NT2/D1 (cell line): ENCODE data around the gene MAL.
"Not testable (repeated sequence)": the region's sequence is repeated elsewhere in the genome, so short reads cannot be mapped to it uniquely, and the experiment has no call there.

Source experiments
- DNase-seq: peaks from one replicate; pipeline ENCODE4 v3.0.0-alpha.2; 2011; ENCODE audit warnings: low read depth, low spot score
- H3K27me3 ChIP-seq: 2 replicates; pipeline ENCODE4 v1.6.0; 2011; ENCODE audit warnings: mild to moderate bottlenecking; ENCODE audit not compliant: insufficient read length, insufficient read depth
- H3K36me3 ChIP-seq: 2 replicates; pipeline ENCODE4 v1.6.1; 2011; ENCODE audit warnings: mild to moderate bottlenecking, low read length, mixed read lengths; ENCODE audit not compliant: insufficient read depth, insufficient read length
- H3K4me1 ChIP-seq: 2 replicates; pipeline ENCODE4 v1.5.1; 2011; ENCODE audit not compliant: insufficient read depth, insufficient read length
- H3K4me3 ChIP-seq: 2 replicates; pipeline ENCODE4 v1.5.1; 2011; ENCODE audit warnings: low read depth; ENCODE audit not compliant: insufficient read length
- H3K9ac ChIP-seq: 2 replicates; pipeline ENCODE4 v1.6.0; 2011; ENCODE audit warnings: low read depth; ENCODE audit not compliant: insufficient read length
- H3K9me3 ChIP-seq: 2 replicates; pipeline ENCODE4 v1.5.1; 2011; ENCODE audit warnings: mild to moderate bottlenecking, low read length; ENCODE audit not compliant: insufficient read depth
- SUZ12 ChIP-seq: IDR thresholded peaks from 2 replicates; pipeline ENCODE4 v1.6.1; 2011; ENCODE audit not compliant: insufficient read length, insufficient read depth; ENCODE audit errors: extremely low read depth
- YY1 ChIP-seq: IDR thresholded peaks from 2 replicates; pipeline ENCODE4 v1.6.1; 2011; ENCODE audit not compliant: insufficient read length, insufficient read depth
- ZNF274 ChIP-seq: IDR thresholded peaks from 2 replicates; pipeline ENCODE4 v1.6.1; 2011; ENCODE audit warnings: mild to moderate bottlenecking, low read depth, low read length

Gene MAL

GRCh38 chr2:95082477-95082876, 57.0 kb downstream of the MAL start:
- no peak overlapping the region for H3K9ac ChIP-seq
- peaks cover 28% of the 10 kb centered on the region for H3K36me3 ChIP-seq
- TF ChIP-seq ZNF274: no peak
- no peak for TF ChIP-seq YY1
- TF ChIP-seq SUZ12: no peak
- H3K9me3 ChIP-seq: peaks cover 22% of the 10 kb centered on the region
- DNase-seq: no peak
- no peak overlapping the region for H3K4me3 ChIP-seq
- no peaks in the 10 kb centered on the region for H3K27me3 ChIP-seq
- H3K4me1 ChIP-seq: peaks cover 7% of the 10 kb centered on the region

- Histone ChIP-seq H3K9me3 (peaks cover 32% of the 10 kb centered on the region), H3K27me3 (no peaks in the 10 kb centered on the region), H3K36me3 (peaks cover 53% of the 10 kb centered on the region), H3K9ac (no peak overlapping the region), H3K4me3 (no peak overlapping the region), H3K4me1 (peaks cover 2% of the 10 kb centered on the region)
- DNase-seq: no peak
- TF ChIP-seq SUZ12: no peak
- no peak for TF ChIP-seq YY1
- TF ChIP-seq ZNF274: no peak
Observed at GRCh38 chr2:95086017-95086416, 60.5 kb downstream of the MAL start.

GRCh38 chr2:95087379-95087778, 61.9 kb downstream of the MAL start:
- peaks cover 66% of the 10 kb centered on the region for H3K36me3 ChIP-seq
- H3K9me3 ChIP-seq: peaks cover 36% of the 10 kb centered on the region
- H3K4me1 ChIP-seq: peaks cover 2% of the 10 kb centered on the region
- DNase-seq: no peak
- TF ChIP-seq ZNF274 (no peak), SUZ12 (no peak), YY1 (peak; percentile 16)
- H3K4me3 ChIP-seq: no peak overlapping the region
- no peaks in the 10 kb centered on the region for H3K27me3 ChIP-seq
- no peak overlapping the region for H3K9ac ChIP-seq

- Histone ChIP-seq H3K36me3 (peaks cover 55% of the 10 kb centered on the region), H3K9me3 (peaks cover 25% of the 10 kb centered on the region), H3K4me1 (peaks cover 2% of the 10 kb centered on the region), H3K4me3 (no peak overlapping the region), H3K27me3 (no peaks in the 10 kb centered on the region), H3K9ac (no peak overlapping the region)
- no peak for DNase-seq
- no peak for TF ChIP-seq YY1
- TF ChIP-seq SUZ12: no peak
- no peak for TF ChIP-seq ZNF274
Observed at GRCh38 chr2:95091885-95092555, 66.5 kb downstream of the MAL start.

GRCh38 chr2:95098273-95098672, 72.8 kb downstream of the MAL start:
- peaks cover 49% of the 10 kb centered on the region for H3K36me3 ChIP-seq
- not testable (repeated sequence) for H3K9me3 ChIP-seq, H3K4me1 ChIP-seq, DNase-seq, H3K9ac ChIP-seq, H3K4me3 ChIP-seq, H3K27me3 ChIP-seq

GRCh38 chr2:95099910-95100309, 74.4 kb downstream of the MAL start:
- TF ChIP-seq ZNF274: no peak
- no peak for TF ChIP-seq YY1
- no peak for TF ChIP-seq SUZ12
- Histone ChIP-seq H3K36me3 (peaks cover 59% of the 10 kb centered on the region), H3K4me3 (no peak overlapping the region)

More at GRCh38 chr2:95099910-95100309, 74.4 kb downstream of the MAL start:
- H3K9me3 ChIP-seq: 0 out of 2 replicates have a peak, but pooled peaks cover 6% of the 10 kb centered on the region
- no peak for DNase-seq
- no peaks in the 10 kb centered on the region for H3K27me3 ChIP-seq
- no peak overlapping the region for H3K9ac ChIP-seq
- H3K4me1 ChIP-seq: no peaks in the 10 kb centered on the region
